NCI-H82 treated with DMSO at 0.1 percent for 48 hours (cell line): ENCODE data around the gene PEX14.

Experiments
- DNase-seq: peaks from one replicate; lab custom pipeline; 2025; ENCODE audit not compliant: unreplicated experiment; lab: John Stamatoyannopoulos, UW

The PEX14 gene

GRCh38 chr1:10631811-10632593 lies 157.3 kb downstream of the PEX14 start:
- no peak for DNase-seq

DNA sequence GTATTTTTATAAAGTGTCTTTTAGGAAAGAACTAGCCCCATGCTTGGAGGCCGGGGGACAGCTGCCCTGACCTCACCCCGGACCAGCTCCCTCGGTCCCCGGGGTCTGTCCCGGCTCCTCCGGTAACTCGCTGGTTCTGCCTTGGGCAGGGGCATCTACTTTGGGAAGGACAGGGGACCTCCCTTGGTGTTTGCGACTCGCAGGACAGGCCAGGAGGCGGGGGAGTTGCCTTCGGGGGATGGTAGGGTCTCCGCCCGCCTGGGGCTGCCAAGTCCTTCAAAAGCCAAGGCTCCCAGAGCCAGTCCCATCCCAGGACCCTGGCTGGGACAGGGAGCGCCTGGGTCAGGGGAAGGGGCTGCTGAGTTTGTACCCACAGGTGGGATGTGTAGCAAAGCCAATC lies 157.9 kb downstream of the PEX14 start:
- DNase-seq: no peak

GRCh38 chr1:10633416-10633815 lies 158.7 kb downstream of the PEX14 start:
- DNase-seq: no peak

DNA sequence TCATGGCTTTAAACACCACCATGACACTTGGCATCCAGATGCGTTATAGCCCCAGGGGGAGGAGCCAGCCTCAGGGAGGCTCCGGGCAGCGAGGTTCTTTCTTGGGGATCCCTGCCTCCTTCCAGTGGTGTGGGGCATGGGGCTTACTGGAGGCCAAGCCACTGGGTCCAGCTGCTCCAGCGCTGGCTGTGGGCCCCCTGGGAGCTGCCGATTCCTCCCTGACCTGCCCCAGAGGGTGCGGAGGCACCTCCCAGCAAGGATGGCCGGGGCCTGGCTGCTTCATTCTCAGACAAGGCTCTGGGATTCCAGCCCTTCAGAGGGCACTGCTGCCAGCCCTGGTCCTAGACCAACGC lies 159.3 kb downstream of the PEX14 start:
- DNase-seq: no peak

DNA sequence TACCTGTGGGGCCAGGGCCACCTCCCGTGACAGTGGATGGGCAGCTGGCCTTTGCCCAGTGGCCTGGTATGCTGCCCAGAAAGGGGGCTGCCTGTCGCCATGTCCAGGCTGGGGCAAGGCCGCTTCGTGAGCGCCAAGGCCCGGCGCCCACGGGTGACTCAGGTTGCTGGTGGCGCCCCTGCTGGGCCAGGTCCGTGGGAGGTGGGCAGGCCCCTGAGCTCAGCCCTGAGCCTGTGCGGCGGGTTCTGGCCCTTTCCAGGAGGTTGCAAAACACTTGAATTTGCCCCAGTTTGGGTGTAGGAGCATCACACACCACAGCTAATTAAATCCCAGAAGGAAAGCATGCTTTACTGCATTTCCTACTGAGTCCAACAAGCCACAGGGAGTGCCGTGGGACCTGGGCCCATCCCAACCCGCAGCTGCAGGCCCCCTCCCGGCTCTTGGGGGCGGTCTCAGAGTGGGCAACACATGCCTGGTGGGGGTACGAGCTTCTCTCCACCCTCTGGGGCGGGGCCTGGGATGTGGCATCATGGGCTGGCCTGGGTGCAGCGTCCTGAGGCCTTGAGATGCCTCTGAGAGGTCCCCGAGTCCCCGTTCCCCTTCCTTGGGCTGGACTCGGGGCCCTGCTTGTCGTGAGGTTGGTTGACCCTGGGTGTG lies 159.8 kb downstream of the PEX14 start:
- DNase-seq: no peak

- no peak for DNase-seq
These were observed 160.5 kb downstream of the PEX14 start for GRCh38 chr1:10635085-10635896.

DNA sequence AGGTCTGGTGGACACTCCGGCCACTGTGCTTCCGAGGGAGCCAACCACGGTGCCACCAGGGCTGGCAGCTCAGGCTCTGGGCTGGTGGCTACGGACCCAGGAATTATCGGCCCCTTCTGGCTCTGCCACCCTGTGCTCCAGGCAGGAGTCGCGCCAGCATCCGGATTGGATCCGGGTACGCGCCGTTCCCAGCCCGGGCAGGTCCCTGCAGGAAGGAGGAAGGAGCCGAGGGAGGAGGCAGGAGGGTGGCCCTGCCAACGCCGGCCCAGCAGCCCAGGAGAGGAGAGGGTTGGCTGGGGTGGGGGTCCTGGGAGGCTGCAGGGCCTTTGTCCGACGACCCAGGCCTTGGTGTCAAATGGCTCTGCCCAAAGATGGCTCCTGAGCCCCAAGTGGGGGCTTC lies 161.2 kb downstream of the PEX14 start:
- DNase-seq: no peak

- no peak for DNase-seq
These were observed 162.7 kb downstream of the PEX14 start for GRCh38 chr1:10637400-10637799.

- no peak for DNase-seq
These were observed 163.2 kb downstream of the PEX14 start for GRCh38 chr1:10637834-10638558.

- no peak for DNase-seq
These were observed 163.8 kb downstream of the PEX14 start for GRCh38 chr1:10638559-10639005.

DNA sequence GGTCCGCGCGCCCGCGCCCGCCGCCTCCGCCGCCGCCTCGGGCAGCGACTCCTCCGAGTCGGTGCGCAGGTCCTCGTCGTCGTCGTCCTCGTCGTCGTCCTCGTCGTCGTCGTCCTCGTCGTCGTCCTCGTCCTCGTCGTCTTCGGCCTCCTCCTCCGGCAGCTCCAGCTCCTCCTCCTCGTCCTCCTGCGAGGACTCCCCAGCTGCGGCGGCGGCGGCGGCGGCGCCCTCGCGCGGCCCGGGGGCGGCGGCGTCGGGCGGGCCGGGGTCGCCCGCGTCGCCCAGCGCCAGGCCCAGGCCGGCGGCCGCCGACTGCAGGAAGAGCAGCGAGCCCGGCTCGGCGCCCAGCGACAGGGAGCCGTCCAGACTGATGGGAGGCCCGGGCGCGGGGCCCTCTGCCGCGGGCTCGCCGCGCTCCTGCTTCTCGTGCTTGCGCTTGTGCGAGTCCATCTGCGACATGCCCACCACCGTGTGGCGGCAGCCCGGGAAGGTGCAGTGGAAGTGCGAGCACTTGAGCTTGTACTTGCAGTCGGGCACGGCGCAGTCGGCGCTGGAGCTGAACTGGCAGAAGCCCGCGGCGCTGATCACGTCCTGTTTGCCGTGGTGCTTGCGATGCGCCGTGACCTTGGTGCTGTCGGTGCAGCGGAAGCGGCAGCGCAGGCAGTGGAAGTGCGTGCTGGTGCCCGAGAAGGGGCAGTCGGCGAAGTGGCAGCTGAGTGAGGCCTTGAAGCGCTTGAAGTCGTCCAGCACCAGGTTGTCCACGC lies 164.4 kb downstream of the PEX14 start:
- DNase-seq: no peak

DNA sequence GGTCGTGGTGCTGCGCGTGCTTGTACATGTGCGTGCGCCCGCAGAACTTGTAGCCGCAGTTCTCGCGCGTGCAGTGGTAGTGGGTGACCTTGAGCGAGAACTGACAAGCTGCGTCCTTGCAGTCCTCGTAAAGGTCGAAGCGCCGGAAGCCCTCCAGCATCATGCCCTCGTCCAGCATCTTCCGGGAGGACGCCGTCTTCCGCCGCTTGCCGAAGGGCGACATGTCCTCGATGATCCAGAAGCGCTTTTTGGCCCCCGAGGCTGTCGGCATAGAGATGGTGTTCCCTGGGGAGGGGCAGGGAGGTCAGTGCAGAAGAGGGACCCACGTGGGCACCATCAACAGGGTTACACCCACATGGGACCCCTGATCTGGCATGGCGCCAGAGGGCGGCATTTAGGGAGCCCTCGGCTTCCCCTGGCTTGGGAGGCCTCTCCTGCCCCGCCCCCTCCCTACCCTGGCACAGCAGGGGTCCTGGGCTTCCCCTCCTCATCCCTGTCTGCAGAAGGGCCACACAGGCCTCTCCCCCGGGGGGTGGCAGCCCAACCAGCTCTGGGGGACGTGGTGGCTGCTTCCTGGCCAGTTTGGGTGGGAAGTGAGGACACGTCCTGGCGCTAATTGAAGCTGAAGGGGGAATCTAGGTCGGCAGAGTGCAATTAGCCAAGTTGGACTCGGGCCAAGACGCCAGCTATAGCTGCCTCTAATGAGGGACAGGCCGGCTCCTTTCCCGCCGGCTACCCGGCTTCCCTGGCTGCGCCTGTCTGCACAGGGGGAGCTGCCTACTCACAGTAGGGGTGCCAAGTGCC lies 165.2 kb downstream of the PEX14 start:
- peak; percentile 22 for DNase-seq

GRCh38 chr1:10640843-10641553 lies 166.2 kb downstream of the PEX14 start:
- no peak for DNase-seq

DNA sequence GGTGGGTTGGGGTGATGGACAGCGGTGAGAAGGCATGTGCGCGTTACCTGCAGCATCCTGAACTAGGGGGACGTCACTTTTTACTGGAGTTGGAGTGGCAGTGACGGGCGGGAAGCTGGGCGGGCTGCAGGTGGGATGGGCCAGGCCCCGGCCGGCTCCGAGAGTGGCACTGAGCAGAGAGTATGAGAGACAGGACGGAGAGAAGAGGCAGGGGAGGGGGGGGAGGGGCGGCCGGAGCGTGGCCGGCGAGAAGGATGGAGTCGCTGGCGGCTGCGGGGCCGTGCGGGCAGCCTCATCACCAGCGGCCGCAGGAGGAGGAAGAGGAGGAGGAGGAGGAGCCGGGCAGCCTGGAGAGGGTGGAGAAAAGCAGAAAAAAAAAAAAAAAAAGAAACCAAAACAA lies 167.2 kb downstream of the PEX14 start:
- DNase-seq: no peak

GRCh38 chr1:10642403-10643080 lies 167.8 kb downstream of the PEX14 start:
- DNase-seq: no peak

DNA sequence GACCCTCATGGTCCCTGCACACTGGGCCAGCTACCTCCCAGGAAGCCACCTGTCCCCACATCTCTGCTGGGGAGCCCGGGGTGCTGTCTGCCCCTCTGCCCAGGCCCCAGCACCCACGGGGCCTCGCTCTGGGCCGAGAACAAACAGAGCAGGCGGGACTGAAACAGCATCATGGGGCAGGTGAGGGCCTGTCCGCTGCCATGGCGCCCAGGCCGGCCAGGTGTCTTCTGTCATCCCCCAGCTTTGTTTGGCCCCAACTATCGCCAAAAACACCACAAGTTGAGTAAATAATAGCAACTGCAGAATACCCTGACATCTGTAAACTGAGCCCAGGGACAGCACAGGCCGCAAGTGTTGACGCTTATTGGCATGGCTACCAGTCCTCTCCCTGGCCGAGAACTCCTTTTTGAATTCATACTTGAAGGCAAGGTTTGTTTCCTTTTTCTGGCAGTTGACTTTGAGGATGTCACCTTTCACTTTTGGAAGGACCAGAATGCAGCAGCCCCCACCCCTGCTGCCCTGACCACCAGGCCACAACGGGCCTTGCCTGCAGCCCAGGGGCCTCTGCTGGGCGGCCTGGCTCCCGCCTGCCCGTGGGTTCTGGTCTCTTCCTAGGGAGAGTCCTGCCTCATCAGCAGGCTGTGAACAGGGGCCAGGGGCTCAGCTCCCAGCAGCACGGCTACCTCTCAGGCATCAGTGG lies 169.0 kb downstream of the PEX14 start:
- no peak for DNase-seq

DNA sequence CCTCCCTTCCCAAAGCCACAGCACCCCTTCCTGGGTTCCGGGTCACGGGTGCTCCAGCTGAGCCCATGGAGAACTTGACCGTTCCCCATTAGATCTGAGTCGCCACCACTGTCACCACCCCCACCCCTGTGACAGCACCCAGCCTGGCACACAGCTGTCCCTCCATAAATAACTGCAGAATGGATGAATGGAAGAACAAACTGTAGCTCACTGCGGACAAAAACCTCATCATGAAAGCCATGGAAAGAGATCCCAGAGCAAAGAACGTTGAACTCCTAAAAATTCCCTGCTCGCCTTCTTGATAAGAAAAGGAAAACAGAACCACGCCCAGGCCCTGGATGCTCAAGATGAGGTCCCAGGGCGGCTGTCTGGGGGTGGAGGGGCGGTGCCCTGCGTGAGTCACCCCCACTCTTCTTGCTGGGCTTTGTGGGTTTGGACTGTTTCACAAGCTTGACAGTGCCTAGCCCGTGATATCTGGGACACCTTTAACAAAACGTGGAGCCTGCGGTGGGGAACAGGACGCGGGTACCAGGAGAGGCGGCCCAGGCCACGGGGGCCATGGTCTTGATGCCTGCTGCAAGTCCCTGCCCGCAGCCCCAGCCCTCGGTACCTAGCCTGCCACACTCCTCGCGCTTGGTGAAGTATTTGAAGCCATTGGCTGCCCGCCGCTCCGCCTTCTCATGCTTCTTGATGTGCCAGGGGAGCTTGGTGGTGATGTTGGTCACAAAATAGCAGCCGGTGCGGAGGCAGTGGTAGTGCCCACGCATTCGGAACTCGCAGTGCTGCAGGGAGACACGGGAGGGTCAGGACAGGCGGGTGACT lies 169.8 kb downstream of the PEX14 start:
- DNase-seq: no peak
